Measurements from ENCODE around the gene CXCL13. TPM values are rescaled to one million over a fixed set of nuclear protein-coding genes. Genes with fewer than 3 reads are reported as not detected.

Gene CXCL13
- total and polyA plus RNA-seq, 2 of the 8 experiments (the other 6 are each of a cell fraction or from before 2014, with no cell fraction given) = not detected

- TF ChIP-seq CHD7 (IDR thresholded peaks at IDR 0.05; ENCODE audit: insufficient replicate concordance, low read length) = no peak
- no peak for TF ChIP-seq POLR2AphosphoS5 (IDR thresholded peaks at IDR 0.05; ENCODE audit: low read depth, low read length)
- TF ChIP-seq POLR2A (IDR thresholded peaks at IDR 0.05; ENCODE audit: control extremely low read depth in 1 of 2, low read depth in 2 of 2, low read length in 2 of 2) = no peak
- TF ChIP-seq JUN (IDR thresholded peaks at IDR 0.05; ENCODE audit: low read depth, low read length) = no peak
- TF ChIP-seq TAF1 (IDR thresholded peaks at IDR 0.05; ENCODE audit: low read depth, low read length) = no peak
These were observed 29.3 kb upstream of the CXCL13 start (continued) for GRCh38 chr4:77576351-77576750.

All from H1 (cell line).